ENCODE measurements around the gene HDAC5.
"Not testable (repeated sequence)": the region's sequence is repeated elsewhere in the genome, so short reads cannot be mapped to it uniquely, and the experiment has no call there.

Gene HDAC5

GRCh38 chr17:44134752-44135568 is 11.5 kb upstream of the HDAC5 start:
- Histone ChIP-seq H3K4me3 (no peak overlapping the region), H3K9me3 (no peaks in the 10 kb centered on the region), H3K27ac (no peak overlapping the region), H3K27me3 (no peaks in the 10 kb centered on the region), H3K36me3 (no peaks in the 10 kb centered on the region), H3K4me1 (peaks cover 0 to 15% (median 12%) of the 10 kb centered on the region in 4 donors)
- intact Hi-C loops (cut with DNase I; ENCODE audit: low total_unique reads) = no loop called here
- no peak for DNase-seq
- no peak for TF ChIP-seq CTCF (IDR thresholded peaks at IDR 0.05)

- no peaks in the 10 kb centered on the region for H3K27me3 ChIP-seq
- H3K36me3 ChIP-seq = no peaks in the 10 kb centered on the region
- TF ChIP-seq CTCF (IDR thresholded peaks at IDR 0.05) = no peak
- no peak overlapping the region for H3K4me3 ChIP-seq
- intact Hi-C loops (cut with DNase I; ENCODE audit: low total_unique reads) = no loop called here
- H3K27ac ChIP-seq = no peak overlapping the region
- DNase-seq = no peak
- H3K4me1 ChIP-seq = peaks cover 0 to 15% (median 12%) of the 10 kb centered on the region in 4 donors
- no peaks in the 10 kb centered on the region for H3K9me3 ChIP-seq
Measured at GRCh38 chr17:44133918-44134476, 10.6 kb upstream of the HDAC5 start.

- Histone ChIP-seq H3K9me3 (no peaks in the 10 kb centered on the region), H3K4me3 (no peak overlapping the region), H3K27me3 (no peaks in the 10 kb centered on the region), H3K36me3 (no peaks in the 10 kb centered on the region), H3K4me1 (peaks cover 0 to under 1% (median 0%) of the 10 kb centered on the region in 4 donors), H3K27ac (no peak overlapping the region)
- intact Hi-C loops (cut with DNase I; ENCODE audit: low total_unique reads) = no loop called here
- no peak for DNase-seq
- no peak for TF ChIP-seq CTCF (IDR thresholded peaks at IDR 0.05)
Measured at GRCh38 chr17:44132275-44132821, 8.9 kb upstream of the HDAC5 start.

- H3K36me3 ChIP-seq; H3K27ac ChIP-seq; intact Hi-C loops (cut with DNase I; ENCODE audit: low total_unique reads); DNase-seq; H3K4me3 ChIP-seq; H3K27me3 ChIP-seq; H3K9me3 ChIP-seq; H3K4me1 ChIP-seq: not testable (repeated sequence)
Measured at GRCh38 chr17:44131372-44131771, 7.9 kb upstream of the HDAC5 start.

GRCh38 chr17:44130693-44131349 is 7.4 kb upstream of the HDAC5 start:
- Histone ChIP-seq H3K27ac (no peak overlapping the region), H3K36me3 (no peaks in the 10 kb centered on the region), H3K4me3 (no peak overlapping the region), H3K4me1 (no peaks in the 10 kb centered on the region), H3K27me3 (no peaks in the 10 kb centered on the region), H3K9me3 (no peaks in the 10 kb centered on the region)
- intact Hi-C loops (cut with DNase I; ENCODE audit: low total_unique reads) = no loop called here
- no peak for TF ChIP-seq CTCF (IDR thresholded peaks at IDR 0.05)
- no peak for DNase-seq

GRCh38 chr17:44128383-44128782 is 4.9 kb upstream of the HDAC5 start:
- no peak for TF ChIP-seq CTCF (IDR thresholded peaks at IDR 0.05)
- H3K9me3 ChIP-seq = no peaks in the 10 kb centered on the region
- no peaks in the 10 kb centered on the region for H3K27me3 ChIP-seq
- no peak overlapping the region for H3K27ac ChIP-seq
- H3K36me3 ChIP-seq = no peaks in the 10 kb centered on the region
- peaks cover 0 to 8% (median 6%) of the 10 kb centered on the region in 4 donors for H3K4me1 ChIP-seq
- no peak overlapping the region for H3K4me3 ChIP-seq
- intact Hi-C loops (cut with DNase I; ENCODE audit: low total_unique reads) = no loop called here
- DNase-seq = no peak

Measured in tibial artery (tissue), 4 donors.